ENCODE measurements around the gene RFX1.
"Not testable (repeated sequence)": the region's sequence is repeated elsewhere in the genome, so short reads cannot be mapped to it uniquely, and the experiment has no call there.

The RFX1 gene

DNA sequence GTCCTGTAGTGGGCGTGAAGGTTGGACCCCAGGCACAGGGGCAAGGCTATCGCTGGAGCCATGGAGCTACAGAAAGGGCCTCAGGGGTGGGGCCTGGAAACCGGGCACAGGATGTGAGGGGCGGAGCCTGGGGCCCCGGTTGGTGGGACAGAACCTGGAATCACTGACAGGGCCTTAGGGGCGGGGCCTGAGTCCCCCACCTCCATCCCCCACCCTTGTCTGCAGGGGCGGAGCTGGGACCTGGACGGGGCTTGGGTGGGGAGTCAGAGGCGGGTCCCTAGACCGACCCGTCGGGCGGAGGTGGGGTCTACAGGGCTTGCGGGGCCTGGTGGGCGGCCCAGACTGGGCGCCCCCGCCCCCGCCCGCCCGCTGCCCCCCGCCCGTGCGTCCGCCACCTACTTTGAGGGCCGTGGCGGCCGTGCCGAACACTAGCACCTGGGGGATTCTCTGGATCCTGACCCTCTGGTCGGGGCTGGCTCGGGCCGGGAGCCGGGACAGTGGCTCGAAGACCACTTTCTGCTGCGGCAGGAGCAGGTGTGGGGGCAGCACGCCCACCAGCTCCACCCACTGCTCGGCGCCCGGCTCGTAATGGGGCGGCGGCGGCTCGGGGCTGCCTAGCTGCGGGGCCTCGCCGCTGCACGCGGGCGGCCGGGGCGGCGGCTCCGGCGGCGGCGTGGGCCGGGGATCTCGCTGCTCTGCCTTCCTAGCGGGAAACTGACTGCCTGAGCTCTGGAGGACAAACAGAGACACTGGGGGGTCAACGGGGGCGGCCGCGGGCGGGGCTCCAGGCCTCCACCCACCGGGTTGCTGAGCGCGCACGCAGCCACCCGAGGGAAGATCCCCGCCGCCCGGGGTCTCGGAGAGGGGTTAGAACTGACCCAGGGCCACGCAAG lies 27.5 kb downstream of the RFX1 start:
- peak; percentile 24 for DNase-seq

DNA sequence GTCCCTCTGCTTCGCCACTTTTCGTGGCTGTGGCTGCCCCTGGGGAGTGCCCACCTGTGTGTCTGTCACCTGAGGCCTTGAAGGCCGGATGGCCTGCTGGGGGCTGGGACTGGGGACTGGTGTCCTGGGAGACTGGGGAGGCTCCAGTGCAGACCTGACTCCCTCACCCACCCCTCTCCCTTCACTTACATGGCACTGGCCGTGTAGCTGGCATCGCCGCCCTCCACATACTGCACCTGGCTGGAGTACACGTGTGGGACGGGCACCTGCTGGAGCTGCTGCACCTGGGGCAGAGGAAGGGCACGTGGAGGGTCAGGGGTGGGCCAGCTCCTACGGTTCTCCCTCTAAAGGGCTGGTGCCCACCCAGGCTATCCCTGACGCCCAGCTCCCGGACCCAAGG lies 28.3 kb downstream of the RFX1 start:
- no peak for DNase-seq

- no peak for DNase-seq
These were observed 29.7 kb downstream of the RFX1 start for GRCh38 chr19:13976446-13976845.

DNA sequence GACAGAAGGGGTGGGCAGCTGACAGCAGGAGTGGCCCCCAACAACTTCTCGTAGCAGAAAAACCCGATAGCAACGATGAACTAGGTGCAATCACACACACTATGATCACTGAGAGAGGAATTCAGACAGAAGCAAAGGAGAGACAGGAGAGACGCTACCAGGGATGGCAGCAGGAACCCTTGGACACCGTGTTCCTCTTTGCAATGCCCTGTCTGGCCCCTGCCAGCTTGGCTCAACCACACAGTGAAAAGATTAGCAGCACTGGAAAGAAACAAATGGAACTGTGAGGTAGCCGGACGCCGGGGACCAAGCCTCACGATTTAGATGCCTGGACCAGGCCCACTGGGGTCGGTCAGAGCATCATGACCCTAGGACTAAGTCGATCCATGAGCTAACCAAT lies 30.2 kb downstream of the RFX1 start:
- DNase-seq = no peak

DNA sequence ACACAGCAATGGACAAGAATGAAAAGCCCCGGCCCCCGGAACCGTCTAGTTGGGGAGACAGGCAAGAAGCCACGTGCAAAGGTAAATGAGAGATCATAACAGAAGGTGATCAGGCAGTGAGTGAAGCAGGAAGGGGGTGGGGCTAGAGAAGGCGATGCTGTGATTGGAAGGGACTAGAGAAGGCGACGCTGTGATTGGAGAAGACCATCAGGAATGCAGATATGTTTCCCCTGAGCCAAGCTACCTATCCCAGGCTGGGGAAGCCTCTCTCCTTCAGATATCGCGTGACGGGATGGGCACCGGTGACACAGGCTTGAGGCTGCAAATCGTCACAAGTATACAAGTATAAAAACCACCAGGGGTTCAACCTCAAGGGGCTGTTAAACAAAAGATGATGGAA lies 32.0 kb downstream of the RFX1 start:
- peak; percentile 65 for DNase-seq

DNA sequence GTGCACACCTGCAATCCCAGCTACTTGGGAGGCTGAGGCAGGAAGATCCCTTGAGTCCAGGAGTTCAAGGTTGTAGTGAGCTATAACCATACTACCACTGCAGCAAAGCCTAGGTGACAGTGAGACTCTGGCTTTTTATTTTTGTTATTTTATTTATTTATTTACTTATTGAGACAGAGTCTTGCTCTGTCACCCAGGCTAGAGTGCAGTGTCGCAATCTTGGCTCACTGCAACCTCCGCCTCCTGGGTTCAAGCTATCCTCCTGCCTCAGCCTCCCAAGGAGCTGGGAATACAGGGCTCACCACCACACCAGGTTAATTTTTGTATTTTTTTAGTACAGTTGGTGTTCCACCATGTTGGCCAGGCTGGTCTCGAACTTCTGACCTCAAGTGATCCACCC lies 32.6 kb downstream of the RFX1 start:
- not testable (repeated sequence) for DNase-seq

DNA sequence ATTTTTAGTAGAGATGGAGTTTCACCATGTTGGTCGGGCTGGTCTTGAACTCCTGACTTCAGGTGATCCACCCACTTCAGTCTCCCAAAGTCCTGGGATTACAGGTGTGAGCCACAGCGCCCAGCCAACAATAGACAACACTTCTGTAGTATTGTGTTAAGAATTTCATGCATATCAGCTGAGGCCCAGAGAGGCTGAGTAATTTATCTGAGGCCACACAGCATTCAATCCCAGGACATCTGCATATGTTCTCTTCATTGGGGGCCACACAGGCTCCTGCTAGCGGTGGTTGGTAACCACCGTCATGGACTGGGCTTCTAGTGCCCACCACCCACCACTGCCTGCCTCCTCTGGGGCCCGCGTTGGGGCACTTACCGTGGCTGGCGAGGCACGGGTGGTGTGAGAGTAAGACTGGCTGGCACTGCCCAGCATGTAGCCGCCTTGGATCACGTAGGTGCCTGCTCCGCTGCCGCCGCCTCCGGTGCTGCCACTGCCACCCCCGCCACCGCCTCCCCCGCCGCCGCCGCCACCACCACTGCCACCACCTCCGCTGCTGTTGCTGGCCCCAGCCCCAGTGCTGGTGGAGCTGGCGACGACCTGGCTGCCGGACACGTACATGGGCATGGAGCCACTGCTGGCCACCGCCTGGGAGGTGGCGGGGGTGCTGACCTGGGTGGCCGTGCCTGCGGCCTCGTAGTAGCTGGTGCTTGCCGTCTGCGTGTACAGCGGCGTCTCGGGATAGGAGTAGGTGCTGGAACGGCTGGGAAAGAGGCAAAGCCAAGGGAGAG lies 33.6 kb downstream of the RFX1 start:
- no peak for DNase-seq

DNA sequence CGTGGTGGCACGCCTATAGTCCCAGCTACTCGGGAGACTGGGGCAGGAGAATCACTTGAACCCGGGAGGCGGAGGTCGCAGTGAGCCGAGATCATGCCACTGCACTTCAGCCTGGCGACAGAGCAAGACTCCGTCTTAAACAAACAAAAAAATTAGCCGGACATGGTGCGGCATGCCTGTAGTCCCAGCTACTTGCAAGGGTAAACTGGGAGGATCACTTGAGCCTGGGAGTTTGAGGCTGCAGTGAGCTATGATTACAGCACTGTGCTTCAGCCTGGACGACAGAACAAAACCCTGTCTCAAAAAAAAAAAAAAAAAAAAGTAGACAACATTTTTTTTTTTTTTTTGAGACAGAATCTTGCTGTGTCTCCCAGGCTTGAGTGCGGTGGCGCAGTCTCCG lies 34.3 kb downstream of the RFX1 start:
- DNase-seq = not testable (repeated sequence)

GRCh38 chr19:13969897-13970296 lies 36.2 kb downstream of the RFX1 start:
- no peak for DNase-seq

DNA sequence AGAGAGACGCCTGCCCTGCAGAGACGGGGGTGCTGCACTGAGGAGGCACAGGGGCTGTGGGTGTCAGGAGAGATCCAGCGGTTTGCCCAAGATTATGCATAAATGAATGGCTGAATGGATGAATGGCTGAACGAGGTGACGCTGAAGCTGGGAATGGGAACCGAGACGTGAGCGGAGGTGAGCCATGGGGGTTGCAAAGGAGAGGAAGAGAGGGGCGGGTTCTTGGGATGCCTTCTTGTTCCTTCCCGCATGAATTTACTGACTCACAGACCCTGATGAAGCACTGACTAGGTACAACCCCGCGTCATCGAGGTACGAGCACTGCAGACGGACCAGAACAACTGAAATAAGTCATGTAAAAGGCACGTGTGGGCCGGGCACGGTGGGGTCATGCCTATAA lies 37.1 kb downstream of the RFX1 start:
- DNase-seq = no peak

- DNase-seq = no peak
These were observed 37.7 kb downstream of the RFX1 start for GRCh38 chr19:13968383-13968935.

DNA sequence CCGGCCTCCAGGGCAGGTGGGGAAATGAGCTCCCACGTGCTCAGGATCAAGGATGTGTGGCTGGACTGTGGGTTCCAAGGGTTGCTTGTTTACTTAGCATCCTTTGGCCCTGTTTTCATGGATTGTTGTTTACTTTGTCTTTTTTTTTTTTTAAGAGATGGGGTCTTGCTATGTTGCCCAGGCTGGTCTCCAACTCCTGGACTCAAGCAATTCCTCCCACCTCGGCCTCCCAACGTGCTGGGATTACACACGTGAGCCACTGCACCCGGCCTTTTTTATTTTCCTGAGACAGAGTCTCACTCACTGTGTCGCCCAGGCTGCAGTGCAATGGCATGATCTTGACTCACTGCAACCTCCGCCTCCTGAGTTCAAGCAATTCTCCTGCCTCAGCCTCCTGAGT lies 38.9 kb downstream of the RFX1 start:
- not testable (repeated sequence) for DNase-seq

DNA sequence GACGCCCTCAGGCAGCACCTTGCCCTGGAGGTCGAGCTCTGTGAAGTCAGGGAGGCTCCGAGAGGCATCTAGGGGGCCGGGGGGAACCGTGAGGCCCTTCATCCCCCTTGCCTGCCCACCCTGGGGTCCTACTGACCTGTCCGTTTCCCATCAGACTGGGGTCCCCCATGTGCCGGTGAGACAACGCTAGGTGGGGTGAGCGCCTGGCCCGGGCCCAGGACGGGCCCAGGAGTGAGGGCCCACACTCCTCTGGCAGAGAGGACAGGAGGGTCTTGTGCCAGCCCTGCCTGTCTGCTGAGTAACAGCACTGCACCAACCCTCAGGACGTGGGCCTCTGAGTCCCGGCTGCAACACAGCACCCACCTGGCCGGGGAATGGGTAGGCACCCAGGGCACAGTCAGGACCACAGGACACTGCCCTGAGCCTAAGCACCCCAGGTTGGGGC lies 39.4 kb downstream of the RFX1 start:
- no peak for DNase-seq

DNA sequence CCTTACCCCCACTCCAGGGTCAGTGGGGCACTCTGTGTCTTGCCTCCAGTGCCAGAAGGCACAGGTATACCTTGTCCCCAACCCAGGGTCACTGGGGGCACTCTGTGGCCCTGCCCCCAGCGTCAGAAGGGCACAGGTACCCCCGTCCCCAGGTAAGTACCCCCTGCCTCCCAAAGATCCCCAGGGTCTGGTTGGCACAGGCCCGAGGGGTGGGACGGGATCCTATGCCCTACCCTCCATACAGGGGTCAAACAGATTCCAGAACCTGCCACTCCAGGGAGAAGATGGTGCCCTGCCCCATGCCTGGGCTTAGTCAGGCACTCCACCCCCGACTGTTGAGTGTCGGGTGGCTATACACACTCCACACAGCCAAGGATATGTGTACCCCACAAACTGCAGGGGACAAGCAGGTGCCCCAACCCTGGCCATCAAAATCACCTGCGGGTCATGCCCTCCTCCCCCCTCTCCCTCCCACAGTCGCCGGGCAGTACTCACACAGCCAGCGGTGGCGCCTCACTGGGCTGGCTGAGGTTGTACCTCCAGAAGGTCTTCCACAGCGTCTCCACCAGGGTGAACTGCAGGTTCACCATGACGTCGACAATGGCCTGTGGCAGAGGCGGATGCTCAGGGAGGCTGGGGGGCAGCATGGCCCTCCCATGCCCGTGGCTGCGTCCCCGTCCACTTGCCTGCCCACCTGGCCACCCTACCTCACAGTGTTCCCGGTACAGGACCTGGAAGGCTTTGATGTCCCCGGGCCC lies 40.0 kb downstream of the RFX1 start:
- no peak for DNase-seq

DNA sequence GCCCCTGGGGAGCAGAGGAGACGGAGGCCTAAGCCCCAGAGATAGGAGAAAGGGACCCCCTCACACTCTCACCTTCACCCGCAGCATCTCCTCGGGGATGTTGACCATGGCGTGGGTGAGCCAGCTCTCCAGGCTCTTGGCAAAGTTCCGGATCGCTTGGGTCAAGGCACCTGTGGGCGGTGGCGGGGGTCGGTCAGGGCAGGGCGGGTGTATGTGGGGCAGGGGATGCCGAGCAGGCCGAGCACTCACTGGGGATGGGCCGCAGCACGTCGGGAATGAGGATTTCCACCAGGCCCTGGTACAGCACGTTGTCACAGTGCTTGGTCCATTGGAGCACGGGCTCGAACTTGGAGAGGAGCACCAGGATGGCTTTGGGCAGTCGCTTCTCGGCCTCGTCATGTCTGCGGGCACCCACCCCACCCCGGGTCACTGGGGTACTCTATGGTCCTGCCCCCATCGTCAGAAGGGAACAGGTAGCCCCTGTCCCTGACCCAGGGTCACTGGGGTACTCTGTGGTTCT lies 40.7 kb downstream of the RFX1 start:
- DNase-seq = no peak

DNA sequence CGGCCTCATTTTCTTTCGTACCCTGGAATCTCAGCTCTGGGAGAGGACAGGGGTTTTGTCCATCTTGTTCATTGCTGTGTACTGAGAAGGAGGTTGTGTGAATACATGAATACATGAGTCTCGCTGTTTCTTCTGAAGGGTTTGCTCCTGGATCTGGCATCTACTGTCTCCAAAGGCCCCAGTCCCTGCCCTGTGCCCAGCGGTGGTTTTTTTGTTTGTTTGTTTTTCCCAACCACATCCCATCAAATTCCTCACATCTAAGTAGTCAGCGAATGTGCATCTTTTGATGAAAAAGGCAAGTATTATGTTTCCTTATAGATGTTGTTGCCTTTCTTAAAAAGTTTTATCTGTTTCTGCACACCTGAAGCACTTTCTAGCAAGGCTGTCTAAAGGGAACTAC lies 41.3 kb downstream of the RFX1 start:
- no peak for DNase-seq

DNA sequence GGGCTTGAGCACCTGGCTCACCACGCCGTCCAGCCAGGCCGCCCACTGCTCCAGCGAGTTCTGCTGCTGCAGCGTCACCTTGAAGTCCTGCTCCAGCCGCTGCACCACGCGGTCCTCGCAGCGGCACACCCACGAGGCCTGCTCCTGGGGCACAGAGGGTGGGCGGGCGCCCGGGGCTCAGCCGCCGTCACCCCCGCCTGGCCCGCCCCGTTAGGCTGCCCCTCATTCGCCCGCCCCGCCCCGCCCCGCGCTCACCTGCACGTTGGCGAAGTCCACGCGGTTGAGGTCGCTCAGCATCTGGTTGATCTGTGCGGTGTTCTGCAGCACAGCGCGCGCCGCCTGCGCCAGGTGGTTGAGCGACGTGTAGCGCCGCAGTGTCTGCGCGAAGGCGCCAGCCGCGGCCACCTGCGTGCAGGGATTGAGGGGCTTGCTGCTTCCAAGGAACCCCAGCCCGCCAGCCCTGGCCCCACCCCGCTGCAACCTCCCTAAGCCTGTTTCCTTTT lies 42.5 kb downstream of the RFX1 start:
- no peak for DNase-seq

DNA sequence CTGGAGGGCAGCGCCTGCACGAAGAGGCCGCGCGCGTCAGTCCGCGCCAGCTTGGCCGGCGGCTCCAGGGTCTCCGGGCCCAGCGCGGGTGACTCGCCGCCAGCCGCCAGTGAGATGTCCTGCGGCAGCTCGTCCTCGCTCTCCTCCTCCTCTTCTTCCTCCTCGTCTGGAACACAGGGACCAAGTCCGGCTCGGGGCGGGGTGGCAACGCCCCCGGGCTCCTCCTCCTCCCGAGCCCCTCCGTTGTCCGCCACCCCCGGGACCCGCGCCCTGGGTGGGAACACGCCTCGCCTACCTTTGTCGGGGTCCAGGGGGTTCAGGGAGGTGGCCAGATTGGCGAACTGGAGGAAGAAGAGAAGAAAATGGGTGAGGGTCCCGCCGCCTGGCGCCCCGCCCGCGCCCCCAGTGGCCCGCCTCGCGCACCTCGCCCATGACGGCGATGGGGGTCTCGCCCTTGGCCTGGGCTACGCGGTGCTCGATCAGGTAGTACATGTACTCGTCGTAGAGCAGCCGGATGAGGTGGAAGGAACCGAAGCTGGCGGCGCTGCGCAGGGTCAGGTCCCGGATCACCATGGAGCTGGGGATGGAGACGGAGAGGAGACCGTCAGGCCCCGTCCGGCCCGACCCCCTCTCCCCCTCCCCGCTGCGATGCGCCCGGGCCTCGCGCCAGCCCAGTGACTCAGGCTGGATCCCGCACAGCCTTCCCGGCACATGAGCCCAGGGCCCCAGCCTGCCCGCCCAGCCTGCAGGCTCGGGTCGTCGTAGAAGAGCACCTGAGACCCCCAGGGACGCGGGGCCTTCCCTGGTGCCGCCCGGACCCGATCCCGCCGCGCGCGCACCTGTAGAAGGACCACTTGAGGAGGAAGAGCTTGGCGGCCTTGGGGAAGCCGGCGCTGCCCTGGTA lies 43.2 kb downstream of the RFX1 start:
- DNase-seq = no peak

DNA sequence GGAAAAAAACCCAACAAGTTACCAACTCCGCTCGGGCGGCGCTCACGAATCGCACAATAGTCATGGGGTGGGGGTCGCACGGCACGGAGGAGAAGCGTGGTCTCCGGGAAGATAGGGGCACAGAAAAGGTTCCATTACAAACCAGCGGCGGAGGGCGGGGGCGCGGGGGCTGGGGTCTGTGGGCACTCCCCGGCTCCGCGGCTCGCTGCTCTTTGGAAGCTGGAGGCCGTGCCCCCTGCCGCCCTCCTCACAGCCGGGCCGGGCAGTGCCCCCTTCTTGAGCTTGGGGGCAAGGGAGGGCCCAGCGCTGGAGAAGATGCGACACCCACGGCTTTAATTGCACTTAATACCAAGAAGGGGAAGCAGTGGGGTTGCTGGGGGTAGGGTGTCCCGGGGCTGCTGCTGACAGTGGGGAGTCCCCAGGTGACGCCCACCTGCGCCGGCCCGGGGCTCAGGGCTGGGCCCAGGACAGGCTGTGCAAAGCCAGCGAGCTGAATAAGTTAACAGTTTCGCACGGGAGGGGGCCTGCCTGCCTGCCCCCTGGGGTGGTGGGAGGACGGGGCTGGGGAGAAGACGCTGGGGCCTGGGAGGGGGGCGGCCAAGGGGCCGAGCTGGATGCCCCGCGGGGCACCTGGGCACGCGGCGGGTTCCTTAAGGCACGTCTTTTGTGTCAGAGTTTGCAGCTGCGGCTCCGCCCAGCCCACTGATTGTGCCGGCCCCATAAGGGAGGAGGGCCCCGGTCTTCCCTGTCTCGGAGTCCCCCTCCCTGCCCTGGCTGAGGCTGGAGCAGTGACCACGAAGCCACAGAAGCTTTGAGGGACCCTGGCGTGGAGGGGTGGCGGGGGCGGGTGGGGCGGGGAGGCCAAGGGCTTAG lies 44.1 kb downstream of the RFX1 start:
- no peak for DNase-seq
